ENCODE measurements around the gene RHBDL1. TPM values are rescaled to one million over a fixed set of nuclear protein-coding genes. Genes with fewer than 3 reads are reported as not detected.
"Not testable (repeated sequence)": the region's sequence is repeated elsewhere in the genome, so short reads cannot be mapped to it uniquely, and the experiment has no call there.

The RHBDL1 gene
- total and polyA plus RNA-seq, 9 of the 15 experiments (the other 6 are each of a cell fraction or from before 2014, with no cell fraction given), result 0.03 to 5.6 (median 1.3) TPM; not detected in 1

DNA sequence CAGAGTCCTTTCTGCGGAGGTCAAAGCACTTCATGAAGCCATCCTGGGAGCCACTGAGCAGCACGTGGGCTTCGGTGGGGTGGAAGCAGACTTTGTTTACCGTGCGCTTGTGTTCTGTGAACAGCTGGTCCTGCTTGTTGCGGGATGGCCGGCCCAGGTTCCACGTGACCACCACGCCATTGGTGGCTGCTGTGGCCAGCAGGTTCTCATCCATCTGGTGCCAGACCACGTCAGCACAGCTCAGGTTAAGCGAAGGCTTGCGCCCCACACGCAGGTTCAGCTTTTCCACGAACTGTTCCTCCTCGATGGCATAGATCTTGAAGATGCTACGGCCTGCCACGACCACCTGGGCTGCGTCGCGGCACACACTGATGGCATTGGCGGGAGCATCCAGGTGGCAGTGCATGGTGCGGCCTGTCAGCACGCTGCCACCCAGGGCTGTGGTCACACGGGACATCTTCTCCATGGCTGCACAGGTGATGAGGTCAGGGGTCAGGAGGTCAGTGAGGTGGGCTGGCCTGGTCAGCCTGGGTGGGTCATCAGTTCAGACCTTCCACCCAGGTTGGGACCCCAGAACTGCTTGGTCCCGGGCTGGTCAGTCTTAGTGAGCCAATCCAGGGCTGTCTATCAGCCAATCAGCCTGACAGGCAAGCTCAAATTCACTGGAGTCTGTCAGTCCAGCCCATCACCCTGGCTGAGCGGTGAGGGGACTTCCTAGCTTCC is 13.9 kb downstream of the RHBDL1 start (continued):
- TF ChIP-seq CHD2 (IDR thresholded peaks at IDR 0.05; ENCODE audit: low read depth, low read length), result no peak
- TF ChIP-seq, protein P1, sequence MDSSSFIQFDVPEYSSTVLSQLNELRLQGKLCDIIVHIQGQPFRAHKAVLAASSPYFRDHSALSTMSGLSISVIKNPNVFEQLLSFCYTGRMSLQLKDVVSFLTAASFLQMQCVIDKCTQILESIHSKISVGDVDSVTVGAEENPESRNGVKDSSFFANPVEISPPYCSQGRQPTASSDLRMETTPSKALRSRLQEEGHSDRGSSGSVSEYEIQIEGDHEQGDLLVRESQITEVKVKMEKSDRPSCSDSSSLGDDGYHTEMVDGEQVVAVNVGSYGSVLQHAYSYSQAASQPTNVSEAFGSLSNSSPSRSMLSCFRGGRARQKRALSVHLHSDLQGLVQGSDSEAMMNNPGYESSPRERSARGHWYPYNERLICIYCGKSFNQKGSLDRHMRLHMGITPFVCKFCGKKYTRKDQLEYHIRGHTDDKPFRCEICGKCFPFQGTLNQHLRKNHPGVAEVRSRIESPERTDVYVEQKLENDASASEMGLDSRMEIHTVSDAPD (CRISPR knock-in tag; IDR thresholded peaks at IDR 0.05), result no peak
- 0 out of 2 replicates have a peak, but pooled peaks have one; percentile 6 for TF ChIP-seq STAG1 (CRISPR knock-in tag; IDR thresholded peaks at IDR 0.05; ENCODE audit: borderline replicate concordance)
- TF ChIP-seq, protein P2, sequence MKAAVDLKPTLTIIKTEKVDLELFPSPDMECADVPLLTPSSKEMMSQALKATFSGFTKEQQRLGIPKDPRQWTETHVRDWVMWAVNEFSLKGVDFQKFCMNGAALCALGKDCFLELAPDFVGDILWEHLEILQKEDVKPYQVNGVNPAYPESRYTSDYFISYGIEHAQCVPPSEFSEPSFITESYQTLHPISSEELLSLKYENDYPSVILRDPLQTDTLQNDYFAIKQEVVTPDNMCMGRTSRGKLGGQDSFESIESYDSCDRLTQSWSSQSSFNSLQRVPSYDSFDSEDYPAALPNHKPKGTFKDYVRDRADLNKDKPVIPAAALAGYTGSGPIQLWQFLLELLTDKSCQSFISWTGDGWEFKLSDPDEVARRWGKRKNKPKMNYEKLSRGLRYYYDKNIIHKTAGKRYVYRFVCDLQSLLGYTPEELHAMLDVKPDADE (conservative IDR thresholded peaks at IDR 0.05; ENCODE audit: control insufficient read depth, low read depth, low read length), result 0 out of 2 replicates have a peak, but pooled peaks have one; percentile 18
- TF ChIP-seq ZBTB33 (CRISPR knock-in tag; IDR thresholded peaks at IDR 0.05), result peak; percentile 67; the same call in 1 of the 2 replicates
- TF ChIP-seq NR2F6 (CRISPR knock-in tag; IDR thresholded peaks at IDR 0.05), result 0 out of 2 replicates have a peak, but pooled peaks have one; percentile 44
- TF ChIP-seq KHSRP (IDR thresholded peaks at IDR 0.05), result no peak
- TF ChIP-seq POLR2G (IDR thresholded peaks at IDR 0.05; ENCODE audit: low read depth, low read length), result peak; percentile 22; the same call in 1 of the 2 replicates

GRCh38 chr16:691242-691641 is 15.8 kb downstream of the RHBDL1 start:
- CTCF ChIA-PET (ENCODE audit: low intra/inter-chr PET ratio); H3K4me2 ChIP-seq (ENCODE audit: insufficient read depth, low read length): not testable (repeated sequence)
- POLR2A ChIA-PET, result interaction anchor here (0.7 kb wide), 1 partner anchor 312 kb away, joined by 3 read pairs; no protein-coding TSS in a partner anchor

More at GRCh38 chr16:691242-691641, 15.8 kb downstream of the RHBDL1 start:
- Histone ChIP-seq H3K4me1 (replicated peaks in 1 of 2; ENCODE audit: control insufficient read depth in 2 of 2, insufficient read depth in 2 of 2, low read length in 2 of 2) (peaks cover 12 to 84% of the 10 kb centered on the region in 2 experiments), H3K79me2 (ENCODE audit: control insufficient read depth, insufficient read depth, low read length) (peaks cover 17% of the 10 kb centered on the region; the same call in 2 of the 3 replicates), H3K9ac (ENCODE audit: insufficient read depth in 1 of 2, low read depth in 2 of 2, low read length in 2 of 2) (peak overlapping the region in 1 of 2 experiments; percentile 42; a peak in 2 of 4 replicates), H3K36me3 (ENCODE audit: control insufficient read depth, insufficient read depth, low read length) (peaks cover 23% of the 10 kb centered on the region; the same call in 2 of the 3 replicates)
- in situ Hi-C loops (cut with MboI); H2AFZ ChIP-seq (ENCODE audit: low read depth, low read length); H3K27ac ChIP-seq (ENCODE audit: extremely low read depth, low read depth, low read length); intact Hi-C loops (cut with micrococcal nuclease); BruUV-seq (replicated peaks); H4K20me1 ChIP-seq (replicated peaks; ENCODE audit: control insufficient read depth, insufficient read depth, low read length); H3K9me1 ChIP-seq (ENCODE audit: control insufficient read depth, insufficient read depth, low read length); DNase-seq (ENCODE audit: extremely low read depth in 1 of 4, low spot score in 3 of 4); H3K4me3 ChIP-seq; ATAC-seq; FAIRE-seq; H3K9me3 ChIP-seq (replicated peaks; ENCODE audit: control insufficient read depth, insufficient read depth, low read depth, low read length); H3K27me3 ChIP-seq (ENCODE audit: control insufficient read depth in 2 of 2, insufficient read depth in 2 of 2, low read length in 2 of 2): not testable (repeated sequence)
- WGBS (ENCODE audit: insufficient coverage, low coverage, missing lambda C conversion rate), result 81% methylated on average over 12 of the region's 16 CpGs

All from K562 (cell line).